Esophagus muscularis mucosa (tissue), 4 donors: ENCODE measurements around the gene TICAM2.

Experiments
- CTCF ChIP-seq, 3 experiments: fragments of 200-600 bp in 2 of 3; fragments of 450-650 bp in 1 of 3; sonication (generic) in 2 of 3; IDR thresholded peaks; one replicate each; pipeline ENCODE4 v1.5.1; 2017 to 2019; ENCODE audit warnings: antibody characterized with exemption in 3 of 3, mild to moderate bottlenecking in 2 of 3, moderate library complexity in 1 of 3
- EP300 ChIP-seq: sonication (generic); formaldehyde crosslinking; IDR thresholded peaks from one replicate; pipeline ENCODE4 v1.6.1; 2017; ENCODE audit warnings: antibody characterized with exemption
- POLR2A ChIP-seq: fragments of 450-650 bp; IDR thresholded peaks from one replicate; pipeline ENCODE4 v1.6.1; 2017; ENCODE audit warnings: antibody characterized with exemption, moderate library complexity, mild to moderate bottlenecking, low read depth

DNA sequence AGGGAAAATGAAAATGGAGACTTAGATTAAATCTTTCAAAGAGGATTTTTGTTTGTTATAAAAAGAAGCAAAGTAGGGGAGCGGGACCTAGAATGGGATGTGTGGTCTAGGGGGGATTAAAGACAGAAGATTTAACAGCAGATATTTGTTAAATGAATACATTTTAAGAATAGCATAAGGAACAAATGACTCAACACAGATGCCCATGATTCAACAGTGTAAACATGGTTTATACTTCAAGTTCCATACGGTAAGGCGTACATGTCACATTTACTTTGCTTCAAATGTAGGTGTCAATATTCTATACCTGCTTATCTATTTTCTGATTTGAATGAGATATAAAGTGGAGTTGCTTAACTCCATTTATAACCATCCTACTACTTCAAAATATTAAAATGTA, 1.5 kb downstream of the TICAM2 start:
- TF ChIP-seq CTCF (IDR thresholded peaks at IDR 0.05) (no peak), EP300 (no peak), POLR2A (no peak)
